Activated T-cell treated with anti-CD3 and anti-CD28 coated beads for 48 hours (primary cell): ENCODE data around the gene SYT15.
"Not testable (repeated sequence)": the region's sequence is repeated elsewhere in the genome, so short reads cannot be mapped to it uniquely, and the experiment has no call there.

Experiments
- DNase-seq: peaks from one replicate; pipeline ENCODE4 v3.0.0-alpha.2; 2020; ENCODE audit warnings: low read depth

SYT15 gene

GRCh38 chr10:46556515-46557318, 22.2 kb upstream of the SYT15 start, which contains the start of gene GPRIN2:
Gene GPRIN2, minus strand, starts transcription at chr10:46556658. Its CDS starts 5,922 bp downstream, at chr10:46550736.
- DNase-seq: no peak

- no peak for DNase-seq
Observed at GRCh38 chr10:46557319-46558121, 21.4 kb upstream of the SYT15 start.

GRCh38 chr10:46558122-46558391, 20.9 kb upstream of the SYT15 start:
- no peak for DNase-seq

- DNase-seq: no peak
Observed at GRCh38 chr10:46558392-46559185, 20.3 kb upstream of the SYT15 start.

GRCh38 chr10:46559231-46559671, 19.7 kb upstream of the SYT15 start:
- DNase-seq: no peak

GRCh38 chr10:46560381-46560780, 18.5 kb upstream of the SYT15 start:
- DNase-seq: no peak

- DNase-seq: no peak
Observed at GRCh38 chr10:46560952-46561351, 18.0 kb upstream of the SYT15 start.

- peak; percentile 32 for DNase-seq
Observed at GRCh38 chr10:46565591-46566332, 13.2 kb upstream of the SYT15 start.

- not testable (repeated sequence) for DNase-seq
Observed at GRCh38 chr10:46567151-46567550, 11.8 kb upstream of the SYT15 start.

- not testable (repeated sequence) for DNase-seq
Observed at GRCh38 chr10:46570655-46571054, 8.3 kb upstream of the SYT15 start.

GRCh38 chr10:46572765-46573164, 6.2 kb upstream of the SYT15 start:
- not testable (repeated sequence) for DNase-seq

GRCh38 chr10:46573314-46573713, 5.6 kb upstream of the SYT15 start:
- DNase-seq: not testable (repeated sequence)

GRCh38 chr10:46573884-46574283, 5.0 kb upstream of the SYT15 start:
- not testable (repeated sequence) for DNase-seq

GRCh38 chr10:46577624-46578473, 1.1 kb upstream of the SYT15 start:
- not testable (repeated sequence) for DNase-seq

- not testable (repeated sequence) for DNase-seq
Observed at GRCh38 chr10:46579378-46579777, 450 bp downstream of the SYT15 start.

- DNase-seq: not testable (repeated sequence)
Observed at GRCh38 chr10:46581997-46582396, 3.1 kb downstream of the SYT15 start.

GRCh38 chr10:46582568-46582967, 3.6 kb downstream of the SYT15 start:
- DNase-seq: not testable (repeated sequence)

GRCh38 chr10:46584196-46584595, 5.3 kb downstream of the SYT15 start:
- DNase-seq: not testable (repeated sequence)

GRCh38 chr10:46585246-46585645, 6.3 kb downstream of the SYT15 start:
- not testable (repeated sequence) for DNase-seq

GRCh38 chr10:46587546-46587945, 8.6 kb downstream of the SYT15 start:
- not testable (repeated sequence) for DNase-seq

- not testable (repeated sequence) for DNase-seq
Observed at GRCh38 chr10:46588221-46588620, 9.3 kb downstream of the SYT15 start.
